Activated CD8-positive, alpha-beta T cell treated with anti-CD3 and anti-CD28 coated beads for 36 hours (primary cell): Measurements from ENCODE around the gene APBB2. TPM values are rescaled to one million over a fixed set of nuclear protein-coding genes. Genes with fewer than 3 reads are reported as not detected.

Experiments used
- ATAC-seq: fragments of 200-7000 bp; cut with Tn5 transposase; one replicate; pipeline ENCODE4 v1.10.0; 2021; ENCODE audit warnings: mild to moderate bottlenecking, moderate library complexity
- CTCF ChIA-PET: fragments of 350-600 bp; sonication (Branson Sonifier 250); formaldehyde crosslinking; loops from one replicate; lab custom pipeline; 2021; ENCODE audit warnings: antibody characterized with exemption; lab: Charles Lee
- POLR2A ChIA-PET: fragments of 350-600 bp; sonication (Branson Sonifier 250); formaldehyde crosslinking; loops from one replicate; lab custom pipeline; 2021; ENCODE audit warnings: antibody characterized with exemption; lab: Charles Lee
- DNase-seq: peaks from one replicate; pipeline ENCODE4 v3.0.0-alpha.2; 2020
- H3K27ac Mint-ChIP-seq: one replicate; pipeline ENCODE4 v1.8.0; 2021; ENCODE audit warnings: mild to moderate bottlenecking, mixed read lengths
- H3K27me3 Mint-ChIP-seq: one replicate; pipeline ENCODE4 v1.8.0; 2021; ENCODE audit warnings: mixed read lengths
- H3K36me3 Mint-ChIP-seq: one replicate; pipeline ENCODE4 v1.8.0; 2021; ENCODE audit warnings: low read depth, mixed read lengths
- H3K4me1 Mint-ChIP-seq: one replicate; pipeline ENCODE4 v1.8.0; 2021; ENCODE audit warnings: low read depth, mixed read lengths
- H3K4me3 Mint-ChIP-seq: one replicate; pipeline ENCODE4 v1.8.0; 2021; ENCODE audit warnings: mild to moderate bottlenecking, moderate library complexity, mixed read lengths
- H3K9me3 Mint-ChIP-seq: one replicate; pipeline ENCODE4 v1.8.0; 2021; ENCODE audit warnings: mixed read lengths
- intact Hi-C: fragments of 100-400 bp; cut with micrococcal nuclease; formaldehyde crosslinking; loops from one replicate; pipeline ENCODE4 v1.10.0; 2022
- total RNA-seq, 2 experiments: library from RNA; stranded (reverse); gene quantifications; one replicate each; pipeline ENCODE4 v1.2.3, GENCODE V29; 2021
- TF ChIP-seq, protein P1 (sequence below): fragments of 200-600 bp; IDR thresholded peaks from one replicate; pipeline ENCODE4 v1.8.0; 2022; ENCODE audit warnings: antibody characterized with exemption, mild to moderate bottlenecking

The APBB2 gene
- total RNA-seq, 2 experiments from 2014 or later: 0.89 to 2.3 TPM

DNA sequence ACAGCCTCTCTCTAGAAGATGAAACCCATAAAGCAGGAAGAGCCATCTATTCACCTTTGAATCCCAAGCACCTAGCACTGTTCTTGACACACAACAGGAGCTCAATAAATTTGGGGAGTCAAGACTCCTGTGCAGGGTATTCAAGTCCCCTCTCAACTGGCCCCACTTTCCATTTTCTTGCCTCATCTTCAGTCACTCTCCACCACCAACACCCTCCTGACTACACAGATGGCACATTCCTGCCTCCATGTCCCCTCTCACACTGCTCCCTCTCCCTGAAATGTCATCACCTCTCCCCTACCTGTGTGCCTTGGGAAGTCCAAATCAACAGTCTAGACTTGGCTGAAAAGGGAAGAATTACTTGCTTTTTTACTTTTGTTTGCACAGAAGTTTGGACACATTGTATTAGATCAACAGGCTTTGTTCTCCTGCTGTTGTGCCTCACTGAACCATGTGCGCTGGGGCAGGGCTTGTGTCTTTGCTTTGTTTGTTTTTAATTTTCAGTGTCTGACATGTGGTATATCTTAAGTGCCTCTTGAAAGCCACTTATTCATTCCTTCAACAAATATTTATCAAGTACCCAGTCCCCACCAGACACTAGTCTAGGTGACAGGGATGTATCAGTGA, 85.1 kb downstream of the APBB2 start:
- Mint-ChIP-seq H3K27me3 (peaks cover 2% of the 10 kb centered on the region), H3K27ac (no peak overlapping the region), H3K4me3 (no peak overlapping the region), H3K36me3 (no peaks in the 10 kb centered on the region), H3K4me1 (no peaks in the 10 kb centered on the region), H3K9me3 (no peaks in the 10 kb centered on the region)
- DNase-seq (no peak), ATAC-seq (no peak)
- CTCF ChIA-PET: no interaction called here
- POLR2A ChIA-PET: no interaction called here
- TF ChIP-seq, protein P1, sequence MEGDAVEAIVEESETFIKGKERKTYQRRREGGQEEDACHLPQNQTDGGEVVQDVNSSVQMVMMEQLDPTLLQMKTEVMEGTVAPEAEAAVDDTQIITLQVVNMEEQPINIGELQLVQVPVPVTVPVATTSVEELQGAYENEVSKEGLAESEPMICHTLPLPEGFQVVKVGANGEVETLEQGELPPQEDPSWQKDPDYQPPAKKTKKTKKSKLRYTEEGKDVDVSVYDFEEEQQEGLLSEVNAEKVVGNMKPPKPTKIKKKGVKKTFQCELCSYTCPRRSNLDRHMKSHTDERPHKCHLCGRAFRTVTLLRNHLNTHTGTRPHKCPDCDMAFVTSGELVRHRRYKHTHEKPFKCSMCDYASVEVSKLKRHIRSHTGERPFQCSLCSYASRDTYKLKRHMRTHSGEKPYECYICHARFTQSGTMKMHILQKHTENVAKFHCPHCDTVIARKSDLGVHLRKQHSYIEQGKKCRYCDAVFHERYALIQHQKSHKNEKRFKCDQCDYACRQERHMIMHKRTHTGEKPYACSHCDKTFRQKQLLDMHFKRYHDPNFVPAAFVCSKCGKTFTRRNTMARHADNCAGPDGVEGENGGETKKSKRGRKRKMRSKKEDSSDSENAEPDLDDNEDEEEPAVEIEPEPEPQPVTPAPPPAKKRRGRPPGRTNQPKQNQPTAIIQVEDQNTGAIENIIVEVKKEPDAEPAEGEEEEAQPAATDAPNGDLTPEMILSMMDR: no peak
- intact Hi-C loops: no loop called here

DNA sequence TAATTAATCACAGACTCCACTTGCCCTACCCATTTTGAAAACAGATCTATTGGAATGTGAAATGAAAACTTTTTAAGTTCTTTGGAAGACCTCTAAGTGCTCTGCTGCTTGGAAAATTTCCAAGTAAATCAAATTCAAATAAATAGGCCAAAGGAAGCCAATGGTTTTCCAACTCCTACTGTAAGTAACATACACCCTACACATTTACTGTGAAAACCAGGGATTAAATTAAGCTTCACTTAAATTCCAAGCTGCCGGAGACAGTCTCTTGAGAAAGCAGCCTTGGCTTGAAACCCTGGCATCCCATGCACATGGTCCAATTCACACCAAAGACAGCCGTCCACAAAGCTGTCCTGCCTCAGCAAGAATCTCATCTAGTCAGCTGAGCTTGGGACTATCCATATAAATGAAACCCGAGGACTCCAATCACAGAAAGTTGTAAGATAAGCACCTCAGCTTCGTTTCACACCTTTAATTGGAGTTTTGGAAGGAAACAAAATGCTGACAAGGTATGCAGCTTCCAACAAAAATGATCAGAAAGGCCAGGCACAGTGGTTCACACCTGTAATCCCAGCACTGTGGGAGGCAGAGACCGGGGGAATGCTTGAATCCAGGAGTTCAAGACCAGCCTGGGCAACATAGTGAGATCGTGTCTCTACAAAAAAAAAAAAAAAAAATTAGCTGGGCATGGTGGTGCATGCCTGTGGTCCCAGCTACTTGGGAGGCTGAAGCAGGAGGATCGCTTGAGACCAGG, 88.6 kb downstream of the APBB2 start:
- POLR2A ChIA-PET: interaction anchor here (0.6 kb wide), 1 partner anchor 64 kb away, joined by 3 read pairs; no protein-coding TSS in a partner anchor
- intact Hi-C loops: no loop called here
- H3K9me3 Mint-ChIP-seq: no peaks in the 10 kb centered on the region
- no peak for DNase-seq
- no peaks in the 10 kb centered on the region for H3K36me3 Mint-ChIP-seq
- H3K4me1 Mint-ChIP-seq: no peaks in the 10 kb centered on the region
- CTCF ChIA-PET: no interaction called here
- TF ChIP-seq, protein P1: no peak
- no peak overlapping the region for H3K4me3 Mint-ChIP-seq
- H3K27me3 Mint-ChIP-seq: no peaks in the 10 kb centered on the region
- no peak for ATAC-seq
- no peak overlapping the region for H3K27ac Mint-ChIP-seq

DNA sequence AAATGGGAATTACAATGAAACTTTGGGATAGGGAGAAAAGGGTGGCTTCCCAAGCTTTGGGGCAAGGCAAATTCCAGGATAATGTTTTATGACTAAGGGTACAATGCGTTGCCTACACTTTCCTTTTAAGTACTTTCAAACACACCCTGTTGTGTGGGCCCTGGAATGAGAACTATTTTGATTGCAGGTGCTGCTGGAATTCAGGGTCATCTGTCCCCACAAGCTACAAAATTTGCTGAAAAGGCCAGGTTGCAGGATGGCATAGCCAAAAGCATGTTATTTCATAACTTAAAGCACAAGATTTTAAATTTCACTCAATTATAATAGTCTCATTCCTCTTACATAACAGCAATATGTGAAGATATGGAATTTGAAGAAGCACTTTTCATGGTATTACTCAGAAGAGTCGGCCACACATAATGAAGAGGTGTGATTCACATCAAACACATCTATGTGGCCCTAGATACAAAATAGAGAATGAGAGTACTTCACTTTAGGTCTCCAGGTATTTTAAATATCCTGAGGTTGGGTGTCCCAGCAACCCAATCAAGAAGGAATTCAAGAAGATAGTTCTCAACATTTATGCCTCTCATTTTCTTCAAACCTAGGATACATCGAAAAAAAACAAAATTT, 89.3 kb downstream of the APBB2 start:
- Mint-ChIP-seq H3K4me3 (no peak overlapping the region), H3K4me1 (no peaks in the 10 kb centered on the region), H3K36me3 (no peaks in the 10 kb centered on the region), H3K27ac (no peak overlapping the region), H3K27me3 (no peaks in the 10 kb centered on the region), H3K9me3 (no peaks in the 10 kb centered on the region)
- ChIA-PET POLR2A (no interaction called here), CTCF (no interaction called here)
- no peak for ATAC-seq
- DNase-seq: no peak
- intact Hi-C loops: no loop called here
- TF ChIP-seq, protein P1: no peak

DNA sequence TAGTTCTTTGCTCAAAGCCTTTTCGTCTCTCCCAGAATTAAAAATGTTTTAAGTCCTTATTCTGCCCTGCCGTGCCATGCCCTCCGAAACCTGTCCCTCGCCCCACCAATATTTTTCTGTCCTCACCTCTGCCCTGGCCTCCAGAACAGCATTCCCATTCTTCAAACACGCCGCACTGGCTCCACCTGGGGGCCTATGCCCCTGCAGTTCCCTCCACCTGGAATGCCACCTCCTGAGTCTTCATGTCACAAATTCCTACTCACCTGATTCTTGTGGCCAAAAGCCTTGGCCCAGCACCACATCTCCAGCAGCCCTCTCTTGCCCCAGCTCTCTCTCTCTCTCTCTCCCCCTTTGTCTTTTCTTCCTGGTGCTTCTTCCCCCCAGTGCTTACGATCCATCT, 91.6 kb downstream of the APBB2 start:
- no peak for ATAC-seq
- Mint-ChIP-seq H3K27me3 (no peaks in the 10 kb centered on the region), H3K9me3 (no peaks in the 10 kb centered on the region), H3K36me3 (no peaks in the 10 kb centered on the region), H3K4me1 (no peaks in the 10 kb centered on the region), H3K27ac (no peak overlapping the region), H3K4me3 (no peak overlapping the region)
- TF ChIP-seq, protein P1: no peak
- intact Hi-C loops: no loop called here
- no peak for DNase-seq
- POLR2A ChIA-PET: no interaction called here
- CTCF ChIA-PET: no interaction called here

DNA sequence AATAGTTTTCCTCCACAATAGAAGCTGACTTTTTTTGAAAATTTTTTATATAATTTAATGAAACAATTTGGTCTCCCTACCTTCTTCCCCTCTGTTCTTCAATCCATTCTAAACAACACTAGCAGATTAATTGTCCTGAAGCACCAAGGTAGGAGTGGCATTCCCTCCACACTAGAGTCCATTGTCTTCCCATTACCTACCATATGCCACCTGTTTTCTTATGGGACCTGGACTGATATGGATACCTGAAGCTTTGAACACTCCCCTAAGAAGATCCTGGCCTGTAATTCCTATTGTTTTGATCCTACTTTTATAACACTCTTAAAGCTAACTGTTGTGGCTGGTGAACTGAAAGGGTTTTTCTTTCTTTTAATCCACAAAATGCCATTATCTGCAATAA, 92.0 kb downstream of the APBB2 start:
- ATAC-seq: no peak
- POLR2A ChIA-PET: no interaction called here
- H3K27me3 Mint-ChIP-seq: no peaks in the 10 kb centered on the region
- no peaks in the 10 kb centered on the region for H3K4me1 Mint-ChIP-seq
- TF ChIP-seq, protein P1: no peak
- CTCF ChIA-PET: no interaction called here
- H3K9me3 Mint-ChIP-seq: no peaks in the 10 kb centered on the region
- intact Hi-C loops: no loop called here
- H3K4me3 Mint-ChIP-seq: no peak overlapping the region
- H3K36me3 Mint-ChIP-seq: no peaks in the 10 kb centered on the region
- no peak for DNase-seq
- H3K27ac Mint-ChIP-seq: no peak overlapping the region
